Hematopoietic multipotent progenitor cell treated with erythropoietin and hydrocortisone succinate and interleukin-3 and kit ligand, for 17 days (in vitro differentiated cells): ENCODE measurements around the gene PPP4C.
A peak's percentile ranks its signal among the peaks of the same experiment; 100 is the strongest.
"Not testable (repeated sequence)": the region's sequence is repeated elsewhere in the genome, so short reads cannot be mapped to it uniquely, and the experiment has no call there.

Experiments
- DNase-seq: peaks from one replicate; pipeline ENCODE4 v3.0.0-alpha.2; 2015; ENCODE audit warnings: low spot score

PPP4C gene

GRCh38 chr16:30096862-30097563, 21.2 kb downstream of the PPP4C start:
- no peak for DNase-seq

- DNase-seq, result no peak
Observed at GRCh38 chr16:30104090-30104489, 28.3 kb downstream of the PPP4C start.

- no peak for DNase-seq
Observed at GRCh38 chr16:30104492-30104891, 28.7 kb downstream of the PPP4C start.

- no peak for DNase-seq
Observed at GRCh38 chr16:30108059-30108850, 32.5 kb downstream of the PPP4C start.

GRCh38 chr16:30110661-30111060, 34.9 kb downstream of the PPP4C start:
- no peak for DNase-seq

- peak; percentile 56 for DNase-seq
Observed at GRCh38 chr16:30112197-30113030, 36.6 kb downstream of the PPP4C start.

- no peak for DNase-seq
Observed at GRCh38 chr16:30113031-30113710, 37.4 kb downstream of the PPP4C start, which contains the start of gene GDPD3. GDPD3 (minus strand) TSS chr16:30113537; CDS start chr16:30113478, 59 bp downstream.

- DNase-seq, result no peak
Observed at GRCh38 chr16:30113711-30114333, 38.0 kb downstream of the PPP4C start.

- DNase-seq, result no peak
Observed at GRCh38 chr16:30114411-30114810, 38.6 kb downstream of the PPP4C start.

- DNase-seq, result not testable (repeated sequence)
Observed at GRCh38 chr16:30114833-30115232, 39.0 kb downstream of the PPP4C start.

GRCh38 chr16:30115238-30115637, 39.4 kb downstream of the PPP4C start:
- no peak for DNase-seq

GRCh38 chr16:30116291-30117207, 40.8 kb downstream of the PPP4C start:
- DNase-seq, result no peak

- DNase-seq, result no peak
Observed at GRCh38 chr16:30117768-30118167, 42.0 kb downstream of the PPP4C start.

- DNase-seq, result no peak
Observed at GRCh38 chr16:30119428-30119827, 43.6 kb downstream of the PPP4C start.

GRCh38 chr16:30120340-30121105, 44.7 kb downstream of the PPP4C start:
- DNase-seq, result no peak

GRCh38 chr16:30121741-30122571, 46.2 kb downstream of the PPP4C start:
- DNase-seq, result no peak

- no peak for DNase-seq
Observed at GRCh38 chr16:30122604-30123160, 46.9 kb downstream of the PPP4C start.

- no peak for DNase-seq
Observed at GRCh38 chr16:30124985-30125379, 49.2 kb downstream of the PPP4C start.
